Right kidney (tissue), 9 donors: Measurements from ENCODE around the gene LMNTD2.

ENCODE experiments used
- DNase-seq: peaks from one replicate; pipeline ENCODE4 v3.0.0-alpha.2; 2016
- long read RNA-seq, 8 donors: transcript quantifications; one replicate each; lab custom pipeline, GENCODE V29; 2026

LMNTD2 gene, protein sequence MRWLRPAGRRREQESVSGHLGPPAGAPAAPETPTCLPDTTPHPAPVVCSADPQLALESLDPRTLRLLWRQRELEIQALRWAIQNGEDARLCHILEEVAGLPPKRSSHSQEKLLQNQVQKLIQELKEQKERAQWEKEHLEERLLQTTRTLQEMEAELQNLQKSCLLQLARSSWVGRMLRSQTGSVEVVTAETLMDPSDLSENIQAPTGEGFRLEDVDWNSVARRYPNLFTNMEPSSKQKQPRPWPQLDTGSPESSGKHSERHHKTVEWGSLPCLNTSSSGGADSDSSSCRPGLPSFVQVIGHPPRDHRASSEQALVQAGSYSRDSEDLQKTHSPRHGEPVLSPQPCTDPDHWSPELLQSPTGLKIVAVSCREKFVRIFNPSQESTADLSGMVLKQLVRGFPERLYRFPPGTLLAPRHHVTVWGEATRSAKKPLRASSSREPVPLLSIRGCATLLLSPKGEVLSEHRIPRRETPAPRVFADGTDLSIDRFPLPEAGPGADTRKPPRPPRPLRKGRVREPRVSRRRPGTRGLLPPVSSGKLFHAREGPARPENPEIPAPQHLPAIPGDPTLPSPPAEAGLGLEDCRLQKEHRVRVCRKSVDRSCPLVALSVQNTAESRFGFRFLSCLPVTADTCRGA
- long read RNA-seq, donor 1, partial matches to known transcripts = 68 of 74 reads
- long read RNA-seq, donor 1, other reads (novel, unspliced or antisense) = 6 of 74 reads
- long read RNA-seq, donor 2 = 0 reads
- long read RNA-seq, donor 3 = 0 reads
- long read RNA-seq, donor 4, partial matches to known transcripts = 122 of 141 reads
- long read RNA-seq, donor 4, other reads (novel, unspliced or antisense) = 19 of 141 reads
- long read RNA-seq, donor 5, partial matches to known transcripts = 7 of 8 reads
- long read RNA-seq, donor 5, other reads (novel, unspliced or antisense) = 0 of 8 reads
- long read RNA-seq, donor 6, partial matches to known transcripts = 6 of 6 reads
- long read RNA-seq, donor 6, other reads (novel, unspliced or antisense) = 0 of 6 reads
- long read RNA-seq, donor 7, partial matches to known transcripts = 198 of 232 reads
- long read RNA-seq, donor 7, other reads (novel, unspliced or antisense) = 34 of 232 reads
- long read RNA-seq, donor 8, partial matches to known transcripts = 8 of 8 reads
- long read RNA-seq, donor 8, other reads (novel, unspliced or antisense) = 0 of 8 reads

GRCh38 chr11:560305-561147, at the start of gene LMNTD2, which contains the start of gene RASSF7:
LMNTD2 (minus strand) TSS chr11:560738; CDS start chr11:560716, 22 bp downstream.
RASSF7 (plus strand) TSS chr11:560970; CDS start chr11:561769, 799 bp downstream.
- DNase-seq = peak; percentile 89

DNA sequence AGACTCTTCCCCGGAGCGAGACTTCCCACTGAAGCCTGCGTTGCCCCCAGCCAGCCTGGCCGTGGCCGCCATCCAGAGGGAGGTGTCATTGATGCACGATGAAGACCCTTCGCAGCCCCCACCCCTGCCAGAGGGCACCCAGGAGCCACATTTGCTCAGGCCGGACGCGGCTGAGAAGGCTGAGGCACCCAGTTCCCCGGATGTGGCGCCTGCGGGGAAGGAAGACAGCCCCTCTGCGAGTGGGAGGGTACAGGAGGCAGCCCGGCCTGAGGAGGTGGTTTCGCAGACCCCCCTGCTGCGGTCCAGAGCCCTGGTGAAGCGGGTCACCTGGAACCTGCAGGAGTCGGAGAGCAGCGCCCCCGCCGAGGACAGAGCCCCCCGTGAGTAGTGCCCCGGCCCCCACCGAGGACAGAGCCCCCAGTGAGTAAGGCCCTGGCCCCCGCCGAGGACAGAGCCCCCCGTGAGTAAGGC, 48.8 kb upstream of the LMNTD2 start:
- no peak for DNase-seq

- DNase-seq = no peak
Measured at GRCh38 chr11:608791-609251, 48.3 kb upstream of the LMNTD2 start.

DNA sequence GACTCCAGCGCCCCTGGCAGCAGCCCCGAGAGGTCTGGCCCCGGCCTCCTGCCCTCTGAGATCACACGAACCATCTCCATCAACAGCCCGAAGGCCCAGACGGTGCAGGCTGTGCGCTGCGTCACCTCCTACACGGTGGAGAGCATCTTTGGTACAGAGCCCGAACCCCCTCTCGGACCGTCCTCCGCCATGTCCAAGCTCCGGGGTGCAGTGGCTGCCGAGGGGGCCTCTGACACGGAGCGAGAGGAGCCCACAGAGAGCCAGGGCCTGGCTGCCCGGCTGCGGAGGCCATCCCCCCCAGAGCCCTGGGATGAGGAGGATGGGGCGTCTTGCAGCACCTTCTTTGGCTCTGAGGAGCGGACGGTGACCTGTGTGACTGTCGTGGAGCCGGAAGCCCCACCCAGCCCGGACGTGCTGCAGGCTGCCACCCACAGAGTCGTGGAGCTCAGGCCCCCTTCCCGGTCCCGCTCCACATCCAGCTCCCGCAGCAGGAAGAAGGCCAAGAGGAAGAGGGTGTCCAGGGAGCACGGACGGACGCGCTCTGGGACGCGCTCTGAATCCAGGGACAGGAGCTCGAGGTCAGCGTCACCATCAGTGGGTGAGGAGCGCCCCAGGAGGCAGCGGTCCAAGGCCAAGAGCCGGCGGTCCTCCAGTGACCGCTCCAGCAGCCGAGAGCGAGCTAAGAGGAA, 47.6 kb upstream of the LMNTD2 start:
- DNase-seq = no peak

DNA sequence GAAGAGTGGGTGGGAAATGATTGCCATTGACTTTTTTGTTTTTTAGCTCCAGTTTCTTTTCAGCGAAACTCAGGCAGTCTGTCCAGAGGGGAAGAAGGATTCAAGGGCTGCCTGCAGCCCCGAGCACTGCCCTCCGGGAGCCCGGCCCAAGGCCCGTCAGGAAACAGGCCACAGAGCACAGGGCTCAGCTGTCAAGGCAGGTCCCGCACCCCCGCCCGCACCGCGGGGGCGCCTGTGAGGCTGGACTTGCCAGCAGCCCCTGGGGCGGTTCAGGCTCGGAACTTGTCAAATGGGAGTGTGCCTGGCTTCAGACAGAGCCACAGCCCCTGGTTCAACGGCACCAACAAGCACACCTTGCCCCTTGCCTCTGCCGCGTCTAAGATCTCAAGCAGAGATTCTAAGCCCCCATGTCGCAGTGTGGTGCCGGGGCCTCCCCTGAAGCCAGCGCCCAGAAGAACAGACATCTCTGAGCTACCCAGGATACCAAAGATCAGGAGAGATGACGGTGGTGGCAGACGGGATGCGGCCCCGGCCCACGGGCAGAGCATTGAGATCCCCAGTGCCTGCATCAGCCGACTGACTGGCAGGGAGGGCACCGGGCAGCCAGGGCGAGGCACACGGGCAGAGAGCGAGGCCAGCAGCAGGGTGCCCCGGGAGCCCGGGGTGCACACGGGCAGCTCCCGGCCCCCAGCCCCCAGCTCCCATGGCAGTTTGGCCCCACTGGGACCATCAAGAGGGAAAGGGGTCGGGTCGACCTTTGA, 46.7 kb upstream of the LMNTD2 start:
- no peak for DNase-seq

GRCh38 chr11:606245-606644, 45.7 kb upstream of the LMNTD2 start:
- DNase-seq = no peak

DNA sequence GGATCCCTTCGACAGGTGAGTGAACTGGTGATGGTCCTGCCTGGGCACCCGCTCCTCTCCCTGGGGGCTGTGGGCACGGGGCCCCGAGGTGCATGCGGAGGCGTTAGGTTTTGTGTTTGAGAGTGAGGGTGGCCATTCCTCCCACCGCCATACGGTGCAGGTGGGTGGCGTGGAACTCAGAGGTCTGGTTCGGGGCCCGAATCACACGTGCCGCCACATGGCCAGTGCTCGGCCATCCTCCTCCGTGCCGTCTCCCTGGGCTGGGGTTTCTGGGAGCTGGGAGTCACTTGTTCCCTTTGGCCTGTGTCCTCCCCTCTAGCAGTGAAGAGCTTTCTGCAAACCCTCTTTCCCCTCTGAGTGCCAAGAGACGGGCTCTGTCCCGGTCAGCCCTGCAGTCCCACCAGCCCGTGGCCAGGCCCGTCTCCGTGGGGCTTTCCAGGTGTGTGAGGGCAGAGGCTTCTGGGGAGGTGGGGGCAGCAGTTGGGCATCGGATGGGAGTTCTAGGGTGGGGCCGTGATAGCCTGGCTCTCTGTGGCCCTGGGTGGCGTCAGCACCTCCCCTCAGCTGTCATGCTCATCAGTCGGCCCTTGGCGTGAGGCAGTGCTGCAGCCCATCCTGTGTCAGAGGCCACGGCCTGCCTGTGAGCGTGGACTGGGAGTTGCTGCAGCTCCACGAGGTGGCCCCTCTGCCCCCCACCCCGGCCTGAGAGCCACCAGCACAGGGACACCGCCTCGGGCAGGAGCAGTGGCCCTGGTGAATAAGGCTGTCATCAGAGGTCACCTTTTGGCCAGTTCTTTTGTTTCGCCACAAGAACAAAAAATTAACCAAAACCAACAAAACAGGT, 45.0 kb upstream of the LMNTD2 start:
- no peak for DNase-seq

DNA sequence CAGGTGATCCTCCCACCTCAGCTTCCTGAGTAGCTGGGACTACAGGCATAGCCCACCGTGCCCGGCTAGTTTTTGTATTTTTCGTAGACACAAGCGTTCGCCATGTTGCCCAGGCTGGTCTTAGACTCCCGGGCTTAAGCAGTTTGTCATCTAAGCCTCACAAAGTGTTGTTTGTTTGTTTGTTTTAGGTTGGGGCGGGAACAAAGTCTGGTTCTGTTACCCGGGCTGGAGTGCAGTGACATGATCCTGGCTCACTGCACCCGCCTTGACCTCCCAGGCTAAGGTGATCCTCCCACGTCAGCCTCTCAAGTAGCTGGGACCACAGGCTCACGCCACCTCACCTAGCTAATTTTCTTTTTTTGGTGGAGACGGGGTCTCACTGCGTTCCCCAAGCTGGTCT, 42.6 kb upstream of the LMNTD2 start:
- DNase-seq = no peak

DNA sequence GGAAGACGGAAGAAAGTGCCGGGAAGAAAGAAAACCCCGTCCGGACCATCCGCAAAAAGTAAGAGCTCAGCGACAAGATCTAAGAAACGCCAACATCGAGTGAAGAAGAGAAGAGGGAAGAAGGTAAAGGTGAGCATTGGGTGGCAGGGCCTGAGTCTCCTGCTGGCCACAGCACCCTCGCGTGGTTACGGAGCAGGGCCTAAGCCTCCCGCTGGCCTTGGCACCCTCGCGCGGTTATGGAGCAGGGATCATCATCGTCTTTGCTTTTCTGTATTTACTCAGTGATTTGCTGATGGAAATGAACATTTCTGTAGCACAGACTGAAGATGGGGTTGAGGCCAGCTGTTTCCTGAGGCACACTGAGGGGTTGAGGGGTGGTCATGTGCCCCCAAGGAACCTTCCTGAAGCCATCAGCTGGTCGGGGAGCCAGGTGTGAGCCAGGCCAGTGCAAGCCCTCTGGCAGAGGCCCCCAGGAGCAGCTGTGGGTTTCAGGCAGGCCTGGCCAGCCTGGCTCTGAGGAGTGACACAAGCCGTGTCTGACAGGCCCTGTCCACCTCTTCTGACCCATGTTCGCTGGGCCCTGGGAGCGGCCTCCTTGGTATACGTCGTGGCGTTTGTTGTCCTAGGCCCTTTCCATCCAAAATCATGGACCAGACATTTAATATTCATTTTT, 41.2 kb upstream of the LMNTD2 start:
- DNase-seq = no peak

DNA sequence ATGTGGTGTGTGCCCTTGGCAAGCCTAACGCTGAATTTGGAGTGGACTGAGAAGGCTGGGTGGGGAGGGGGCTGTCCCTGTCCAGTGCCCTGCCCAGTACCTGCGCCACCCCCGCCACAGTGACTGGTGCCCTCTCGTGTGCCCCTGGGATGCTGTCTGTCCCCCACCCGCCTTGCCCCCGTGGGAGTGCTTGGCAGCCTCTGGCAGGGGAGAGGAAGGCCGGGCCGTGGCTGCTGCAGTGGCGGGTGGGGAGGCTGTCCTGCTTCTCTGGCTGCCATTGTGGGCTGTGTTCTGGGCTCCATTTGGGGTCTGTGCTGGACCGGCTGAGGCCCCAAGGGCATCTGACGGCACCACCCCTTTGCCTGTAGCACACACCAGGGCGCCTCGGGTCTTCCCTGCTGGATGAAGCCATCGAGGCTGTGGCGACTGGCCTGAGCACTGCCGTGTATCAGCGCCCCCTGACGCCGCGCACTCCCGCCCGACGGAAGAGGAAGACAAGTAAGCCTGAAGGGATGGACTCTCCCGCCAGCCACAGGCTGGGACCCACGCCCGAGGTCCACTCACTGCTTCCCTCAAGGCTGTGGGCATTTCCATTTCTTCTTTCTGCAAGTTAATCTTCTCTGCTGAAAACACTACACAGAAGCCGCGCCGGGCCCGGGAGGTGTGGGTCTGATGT, 37.6 kb upstream of the LMNTD2 start:
- DNase-seq = no peak

DNA sequence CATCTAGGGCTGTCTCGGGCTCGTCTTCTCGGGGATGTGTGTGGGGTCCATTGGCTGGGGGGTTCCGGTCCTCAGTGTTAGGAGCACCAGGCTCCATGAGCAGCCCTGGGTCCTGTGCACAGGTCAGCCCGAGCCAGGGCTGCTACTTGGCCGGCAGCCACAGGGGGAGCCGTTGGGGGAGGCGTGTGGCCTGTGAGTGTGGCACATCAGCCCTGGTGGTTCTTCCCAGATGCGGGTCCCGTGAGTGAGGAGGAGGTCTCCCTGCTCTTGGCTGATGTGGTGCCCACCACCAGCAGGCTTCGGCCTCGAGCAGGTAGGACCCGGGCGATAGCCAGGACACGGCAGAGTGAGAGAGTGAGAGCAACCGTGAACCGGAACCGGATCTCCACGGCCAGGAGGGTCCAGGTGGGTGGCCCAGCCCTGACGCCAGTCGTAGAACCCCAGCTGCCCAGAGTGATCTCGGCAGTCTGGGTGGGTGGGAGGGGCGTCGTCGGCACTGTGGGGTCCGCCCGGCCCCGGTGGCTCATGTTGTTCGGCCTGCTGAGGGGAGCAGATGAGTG, 36.7 kb upstream of the LMNTD2 start:
- no peak for DNase-seq

GRCh38 chr11:596374-596773, 35.8 kb upstream of the LMNTD2 start:
- DNase-seq = no peak

GRCh38 chr11:595400-595799, 34.9 kb upstream of the LMNTD2 start:
- DNase-seq = no peak

- DNase-seq = no peak
Measured at GRCh38 chr11:593347-593746, 32.8 kb upstream of the LMNTD2 start.

DNA sequence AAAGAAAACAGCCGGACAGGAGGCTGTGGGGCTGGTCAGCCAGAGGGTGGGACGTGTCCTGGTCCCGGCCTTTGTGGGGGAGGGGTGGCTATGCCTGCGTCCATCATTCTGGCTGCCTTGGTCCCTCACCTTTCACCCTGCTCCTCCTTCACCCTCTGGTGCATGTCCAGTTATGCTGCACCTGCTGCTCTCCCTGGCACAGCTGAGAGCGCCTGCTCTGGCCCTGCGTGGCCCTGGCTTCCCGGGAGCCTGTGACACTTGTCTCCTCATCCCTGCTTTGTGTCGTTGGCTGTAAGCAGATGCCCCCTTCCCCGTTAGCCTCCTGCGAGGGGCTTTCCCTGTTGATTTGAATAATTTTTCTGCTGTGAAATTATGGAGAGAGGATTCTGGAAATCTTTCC, 32.4 kb upstream of the LMNTD2 start:
- no peak for DNase-seq

DNA sequence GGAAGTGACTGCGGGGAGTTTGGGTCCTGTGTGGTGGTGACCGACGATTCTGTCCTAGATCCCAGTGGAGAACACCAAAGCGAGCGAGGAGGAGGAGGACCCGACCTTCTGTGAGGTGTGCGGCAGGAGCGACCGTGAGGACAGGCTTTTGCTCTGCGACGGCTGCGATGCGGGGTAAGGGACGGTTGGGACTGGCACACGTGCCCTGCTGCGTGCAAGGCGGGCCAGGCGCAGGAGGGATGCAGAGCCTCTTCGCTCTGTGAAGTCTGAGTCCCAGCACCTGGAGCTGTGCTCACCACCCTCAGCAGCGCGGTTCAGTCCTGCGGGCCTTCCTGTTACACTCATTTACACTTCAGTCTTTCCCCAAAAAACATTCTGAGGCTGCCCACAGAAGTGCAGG, 32.0 kb upstream of the LMNTD2 start:
- DNase-seq = no peak

GRCh38 chr11:590997-591396, 30.5 kb upstream of the LMNTD2 start:
- DNase-seq = no peak

DNA sequence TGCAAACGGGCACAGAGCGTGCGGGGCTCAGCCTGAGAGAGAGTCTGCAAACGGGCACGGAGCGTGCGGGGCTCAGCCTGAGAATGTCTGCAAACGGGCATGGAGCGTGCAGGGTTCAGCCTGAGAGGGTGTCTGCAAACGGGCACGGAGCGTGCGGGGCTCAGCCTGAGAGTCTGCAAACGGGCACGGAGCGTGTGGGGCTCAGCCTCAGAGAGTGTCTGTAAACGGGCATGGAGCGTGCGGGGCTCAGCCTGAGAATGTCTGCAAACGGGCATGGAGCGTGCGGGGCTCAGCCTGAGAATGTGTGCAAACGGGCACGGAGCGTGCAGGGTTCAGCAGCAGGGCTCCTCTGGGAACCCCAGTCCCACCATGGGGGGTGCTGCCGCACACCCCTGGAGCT, 29.3 kb upstream of the LMNTD2 start:
- no peak for DNase-seq
